HG03432 (cell line): ENCODE results near the gene UNC5A.

Experiments used
- ATAC-seq: cut with Tn5 transposase; IDR thresholded peaks from one replicate; pipeline ENCODE4 v1.9.1; 2021; ENCODE audit warnings: mild to moderate bottlenecking, moderate library complexity; ENCODE audit not compliant: unreplicated experiment

UNC5A gene

GRCh38 chr5:176844706-176845391 lies 34.5 kb downstream of the UNC5A start:
- no peak for ATAC-seq

GRCh38 chr5:176845392-176845713 lies 35.0 kb downstream of the UNC5A start:
- ATAC-seq, result no peak

GRCh38 chr5:176846335-176847140 lies 36.2 kb downstream of the UNC5A start:
- no peak for ATAC-seq

- no peak for ATAC-seq
Observed at GRCh38 chr5:176847148-176847547, 36.8 kb downstream of the UNC5A start.

- ATAC-seq, result no peak
Observed at GRCh38 chr5:176847726-176848290, 37.4 kb downstream of the UNC5A start.

- no peak for ATAC-seq
Observed at GRCh38 chr5:176848651-176849050, 38.3 kb downstream of the UNC5A start.

- no peak for ATAC-seq
Observed at GRCh38 chr5:176849611-176850227, 39.4 kb downstream of the UNC5A start.

- no peak for ATAC-seq
Observed at GRCh38 chr5:176850371-176851245, 40.2 kb downstream of the UNC5A start.

GRCh38 chr5:176851380-176851779 lies 41.0 kb downstream of the UNC5A start:
- ATAC-seq, result no peak

- no peak for ATAC-seq
Observed at GRCh38 chr5:176851871-176852658, 41.7 kb downstream of the UNC5A start.

- no peak for ATAC-seq
Observed at GRCh38 chr5:176853151-176853778, 42.9 kb downstream of the UNC5A start.

GRCh38 chr5:176854164-176854563 lies 43.8 kb downstream of the UNC5A start:
- ATAC-seq, result no peak

- no peak for ATAC-seq
Observed at GRCh38 chr5:176855598-176855997, 45.2 kb downstream of the UNC5A start.

GRCh38 chr5:176856746-176857145 lies 46.4 kb downstream of the UNC5A start:
- no peak for ATAC-seq

- no peak for ATAC-seq
Observed at GRCh38 chr5:176857216-176857893, 47.0 kb downstream of the UNC5A start.

- no peak for ATAC-seq
Observed at GRCh38 chr5:176857894-176858273, 47.5 kb downstream of the UNC5A start.

GRCh38 chr5:176859916-176860315 lies 49.6 kb downstream of the UNC5A start:
- ATAC-seq, result no peak

GRCh38 chr5:176860381-176860780 lies 50.0 kb downstream of the UNC5A start:
- no peak for ATAC-seq

- ATAC-seq, result no peak
Observed at GRCh38 chr5:176861276-176861675, 50.9 kb downstream of the UNC5A start.
